ENCODE results near the gene KCNQ1.

Gene KCNQ1

DNA sequence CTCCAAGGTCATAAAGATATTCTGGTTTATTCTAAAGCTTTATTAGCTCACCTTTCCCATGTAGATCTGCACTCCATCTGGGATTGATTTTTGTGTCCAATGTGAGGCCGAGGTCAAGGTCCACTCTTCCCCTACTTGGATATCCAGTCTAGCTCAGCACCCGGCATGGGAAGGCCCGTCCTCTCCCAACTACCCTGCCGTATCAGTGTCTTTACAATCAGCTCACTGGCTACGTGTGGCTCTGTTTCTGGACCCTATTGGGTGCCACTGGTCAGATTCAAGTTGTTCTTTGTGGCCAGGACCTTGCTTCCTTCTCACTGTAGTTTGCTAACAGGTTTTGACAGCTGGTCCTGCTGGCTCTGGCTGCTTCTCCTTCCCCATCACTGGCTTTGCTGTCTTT lies 224.1 kb downstream of the KCNQ1 start:
- DNase-seq (ENCODE audit: low read depth), result no peak

DNA sequence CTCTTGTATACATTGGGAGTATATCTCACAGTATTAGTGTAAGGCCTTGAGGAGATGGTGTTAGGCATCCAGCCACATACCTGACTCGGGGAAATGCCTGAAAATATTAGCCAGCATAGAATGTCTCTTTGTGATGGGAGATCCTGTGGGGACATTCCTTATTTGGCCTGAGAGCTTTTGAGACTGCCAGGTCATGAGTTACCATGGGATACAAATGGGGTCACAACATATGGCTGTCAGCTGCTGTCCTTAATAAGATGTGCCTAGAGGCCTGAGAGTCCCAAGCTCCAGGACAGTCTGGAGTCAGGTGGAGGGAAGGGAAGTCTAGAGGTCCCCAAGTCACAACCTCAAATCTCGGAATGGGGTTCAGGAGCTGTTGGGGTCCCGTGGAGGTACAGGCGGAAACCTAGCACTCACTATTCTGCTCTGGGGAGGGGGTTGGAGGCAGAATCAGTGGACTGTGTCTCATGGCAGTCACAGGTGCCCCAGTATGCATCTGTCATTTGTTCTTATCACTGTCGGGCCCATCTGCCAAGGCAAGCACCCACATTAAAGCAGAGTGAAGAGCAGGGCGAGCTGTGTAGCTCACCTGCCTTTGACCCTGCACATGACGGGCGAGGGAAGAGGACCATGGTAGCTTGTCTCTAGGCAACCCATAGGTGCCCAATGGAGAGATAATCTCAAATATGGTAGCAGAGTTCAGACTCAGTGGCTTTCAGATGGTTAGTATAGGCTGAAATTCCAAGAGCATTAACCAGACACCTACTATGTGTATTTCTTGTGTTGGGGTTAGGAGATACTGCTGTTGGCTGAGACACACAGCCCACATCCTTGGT lies 225.0 kb downstream of the KCNQ1 start:
- DNase-seq (ENCODE audit: low read depth), result no peak

DNA sequence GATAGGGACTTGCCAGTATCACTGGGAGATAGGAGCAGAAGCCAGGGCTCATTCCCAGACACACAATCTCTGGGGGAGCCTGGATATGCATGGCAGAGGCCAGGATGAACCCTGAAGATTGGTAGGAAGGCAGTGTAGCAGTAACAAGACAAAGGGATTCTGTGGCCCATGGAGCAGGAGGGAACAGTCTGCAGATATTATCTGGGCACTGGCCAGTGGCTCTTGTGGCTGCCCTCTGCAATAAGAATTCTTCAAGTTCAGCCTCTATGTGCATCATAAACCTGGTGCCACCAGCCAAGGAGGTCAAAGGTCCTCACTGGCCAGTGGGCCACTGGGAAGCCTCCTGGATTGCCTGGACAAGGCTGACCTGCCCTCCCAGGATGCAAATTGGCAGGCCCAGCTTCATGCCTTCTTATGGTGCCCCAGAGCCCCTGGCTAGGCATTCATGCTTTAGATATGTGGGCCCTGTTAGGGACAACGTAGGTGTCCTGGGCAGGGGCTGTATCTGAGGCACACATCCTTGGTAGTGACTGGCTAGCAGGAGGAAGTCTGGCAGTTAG lies 225.8 kb downstream of the KCNQ1 start:
- no peak for DNase-seq (ENCODE audit: low read depth)

DNA sequence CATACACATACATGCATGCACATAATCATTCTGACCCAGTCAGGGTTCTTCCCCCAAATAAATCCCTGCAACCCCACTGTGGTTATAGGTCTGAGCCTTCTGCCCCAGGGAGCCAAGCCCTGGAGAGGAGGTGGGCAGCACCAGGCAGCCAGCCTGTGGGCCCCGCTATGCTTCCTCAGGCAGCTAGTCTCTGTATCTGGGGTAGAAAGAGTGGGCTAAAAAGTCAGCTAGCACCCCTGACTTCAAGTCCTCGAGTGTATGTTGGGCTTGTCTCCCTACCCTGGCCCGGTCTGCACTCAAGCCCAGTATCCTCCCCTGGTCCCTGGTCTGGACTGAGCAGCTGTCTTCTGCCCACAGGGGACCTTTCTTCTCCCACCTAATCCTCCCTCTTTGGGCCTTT lies 226.9 kb downstream of the KCNQ1 start:
- no peak for DNase-seq (ENCODE audit: low read depth)

GRCh38 chr11:2672553-2673249 lies 227.9 kb downstream of the KCNQ1 start:
- no peak for DNase-seq (ENCODE audit: low read depth)

GRCh38 chr11:2673250-2673610 lies 228.4 kb downstream of the KCNQ1 start:
- no peak for DNase-seq (ENCODE audit: low read depth)

DNA sequence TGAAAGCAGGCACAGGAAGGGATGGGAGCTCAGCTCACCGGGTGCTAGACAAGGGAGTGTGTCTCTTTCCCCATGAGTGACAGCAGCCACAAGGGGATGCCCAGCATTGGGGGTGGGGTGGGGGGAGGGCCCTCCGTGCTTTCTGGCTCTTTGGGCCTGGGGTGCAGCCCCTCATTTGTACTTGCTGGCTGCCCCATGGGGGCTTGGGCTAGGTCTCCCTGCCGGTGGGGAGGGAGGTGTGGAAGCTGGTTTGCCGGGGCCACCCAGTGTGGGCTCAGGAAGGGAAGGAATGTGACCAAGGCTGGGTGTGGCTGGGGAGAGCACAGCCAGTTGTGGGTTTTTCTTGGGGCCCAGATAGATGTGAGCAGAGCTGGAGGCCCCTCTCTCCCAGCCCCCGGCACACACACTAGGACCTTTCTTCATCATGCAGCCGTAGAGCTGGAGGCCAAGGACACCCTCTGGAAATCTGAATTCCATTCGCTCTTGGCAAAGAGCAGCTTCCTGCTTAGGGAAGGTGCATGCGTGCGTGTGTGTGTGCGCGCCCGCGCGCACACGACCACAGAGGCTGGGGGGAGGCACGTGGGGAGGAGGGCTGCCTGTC lies 229.2 kb downstream of the KCNQ1 start:
- DNase-seq (ENCODE audit: low read depth), result no peak

- no peak for DNase-seq (ENCODE audit: low read depth)
Measured at GRCh38 chr11:2674658-2675131, 229.9 kb downstream of the KCNQ1 start.

GRCh38 chr11:2675540-2675939 lies 230.7 kb downstream of the KCNQ1 start:
- DNase-seq (ENCODE audit: low read depth), result no peak

GRCh38 chr11:2677127-2677526 lies 232.3 kb downstream of the KCNQ1 start:
- no peak for DNase-seq (ENCODE audit: low read depth)

GRCh38 chr11:2678396-2678795 lies 233.6 kb downstream of the KCNQ1 start:
- no peak for DNase-seq (ENCODE audit: low read depth)

DNA sequence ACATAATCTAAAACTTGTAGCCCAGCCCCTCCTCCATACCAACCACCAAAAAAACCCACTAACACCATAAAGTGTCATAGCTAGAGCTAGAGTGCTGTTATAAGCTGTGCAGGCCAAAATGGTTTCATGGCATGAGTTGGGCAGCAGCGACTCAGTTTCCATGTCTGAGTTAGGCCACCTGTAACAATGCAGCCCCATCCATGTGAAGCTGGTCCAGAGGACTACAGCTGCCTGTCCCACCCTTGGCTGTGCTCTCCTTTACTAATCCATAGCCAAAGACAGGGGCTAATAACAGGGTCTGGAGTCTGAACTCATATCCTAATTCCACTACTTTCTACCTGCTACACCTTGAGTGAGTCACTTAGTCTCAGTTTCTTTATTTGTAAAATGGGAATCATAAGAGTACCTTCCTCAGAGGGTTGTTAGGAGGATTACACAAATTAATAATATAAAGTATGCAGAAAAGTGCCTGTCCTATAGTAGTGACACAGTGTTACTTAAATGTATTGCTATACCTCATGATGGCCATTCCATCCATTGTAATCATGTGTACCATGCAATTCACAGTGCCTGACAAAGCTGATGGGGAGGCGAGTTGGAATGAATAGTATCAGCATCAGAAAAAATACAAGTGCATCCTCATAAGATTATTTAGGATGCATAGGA lies 234.3 kb downstream of the KCNQ1 start:
- DNase-seq (ENCODE audit: low read depth), result no peak

- no peak for DNase-seq (ENCODE audit: low read depth)
Measured at GRCh38 chr11:2681408-2682145, 236.8 kb downstream of the KCNQ1 start.

DNA sequence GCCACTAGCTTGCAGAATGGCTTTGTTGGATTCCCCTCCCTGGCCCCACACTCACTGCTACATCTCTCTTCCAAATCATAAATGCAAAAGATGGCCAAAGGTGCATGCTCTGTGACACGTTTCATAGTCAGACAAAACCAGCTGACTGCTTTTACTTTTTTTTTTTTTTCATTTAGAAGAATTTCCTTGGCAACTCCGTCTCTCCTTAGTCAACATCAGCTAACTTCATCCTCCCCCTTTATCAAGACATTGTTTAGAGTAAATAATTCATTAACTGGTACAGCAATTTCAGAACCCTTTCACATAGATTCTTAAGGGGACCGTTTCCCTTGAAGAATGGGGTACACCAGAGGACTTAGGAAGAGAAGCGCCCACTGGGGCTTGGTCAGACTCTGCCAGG lies 239.0 kb downstream of the KCNQ1 start:
- DNase-seq (ENCODE audit: low read depth), result no peak

DNA sequence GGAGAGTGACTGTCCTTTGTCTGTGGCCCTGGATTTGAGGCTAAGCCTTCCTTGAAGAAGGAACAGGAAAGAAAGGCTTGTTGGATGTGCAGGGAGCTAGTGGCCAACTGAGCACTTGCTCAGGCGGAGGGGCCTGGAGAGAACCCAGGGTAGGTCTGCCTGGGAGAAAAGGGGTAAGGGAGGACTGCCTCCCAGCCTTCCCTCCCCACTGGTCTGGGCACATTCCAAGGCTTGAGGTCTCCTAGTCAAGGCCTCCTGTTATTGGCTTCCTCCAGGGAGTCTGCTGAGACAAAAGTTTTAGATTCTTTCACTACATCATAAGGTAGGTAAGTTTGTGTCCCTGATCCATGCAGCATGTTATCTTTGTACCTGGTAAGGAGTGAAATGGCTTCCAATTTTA lies 239.8 kb downstream of the KCNQ1 start:
- DNase-seq (ENCODE audit: low read depth), result no peak

DNA sequence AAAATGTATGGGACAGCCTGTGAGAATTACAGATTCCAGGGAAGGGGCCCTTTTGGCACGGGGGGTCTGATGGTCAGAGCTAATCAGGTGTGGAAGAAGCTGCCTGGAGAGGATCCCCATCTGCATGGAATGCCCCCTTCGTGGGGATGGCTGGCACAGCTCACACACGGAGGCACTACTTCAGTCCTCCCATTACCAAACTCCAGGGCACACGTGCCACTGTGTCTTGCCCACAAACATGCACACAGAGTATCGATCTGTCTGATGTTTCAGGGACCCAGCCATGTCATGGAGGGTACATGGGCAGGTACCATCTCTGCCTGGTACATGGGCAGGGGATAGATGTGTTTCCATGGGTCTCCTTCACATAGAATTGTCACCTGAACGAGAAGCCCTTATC lies 240.2 kb downstream of the KCNQ1 start:
- no peak for DNase-seq (ENCODE audit: low read depth)

DNA sequence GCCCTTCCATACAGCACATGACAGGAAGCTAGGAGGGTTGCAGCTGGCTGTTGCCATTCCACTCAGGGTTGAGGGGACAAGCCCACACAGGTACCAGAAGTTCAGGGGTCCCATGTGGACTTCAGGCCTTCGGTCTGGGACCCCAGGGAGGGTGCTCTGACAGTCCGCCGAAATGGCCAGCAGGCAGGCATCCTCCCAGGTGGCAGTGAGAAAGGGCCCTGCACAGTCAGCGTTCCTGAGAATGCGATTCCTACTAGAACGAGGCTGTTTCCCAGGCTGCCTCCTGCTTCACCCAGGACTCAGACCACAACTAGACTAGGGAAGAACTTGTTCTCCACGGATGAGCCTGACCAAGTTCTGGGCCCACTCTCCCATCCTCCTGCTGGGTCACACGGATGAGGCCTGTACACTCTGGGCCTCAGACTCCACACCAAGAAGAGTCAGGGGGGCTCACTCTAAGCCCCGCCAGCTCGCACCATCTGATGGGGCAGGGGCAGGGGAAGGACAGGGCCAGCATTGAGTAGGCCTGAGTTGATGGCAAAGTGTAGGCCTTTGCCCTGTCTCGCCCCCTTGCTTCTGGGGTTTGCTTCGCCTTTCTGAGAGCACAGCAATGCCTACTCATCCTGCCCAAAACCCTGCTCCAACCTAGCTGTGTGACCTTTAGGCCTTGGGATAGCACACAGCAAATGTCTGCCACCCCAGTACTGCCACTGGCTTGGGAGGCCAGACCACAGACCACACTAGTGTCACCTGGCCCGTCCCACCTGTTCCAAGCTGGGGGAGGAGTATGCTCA lies 241.0 kb downstream of the KCNQ1 start:
- no peak for DNase-seq (ENCODE audit: low read depth)

- DNase-seq (ENCODE audit: low read depth), result no peak
Measured at GRCh38 chr11:2686360-2687222, 241.8 kb downstream of the KCNQ1 start.

DNA sequence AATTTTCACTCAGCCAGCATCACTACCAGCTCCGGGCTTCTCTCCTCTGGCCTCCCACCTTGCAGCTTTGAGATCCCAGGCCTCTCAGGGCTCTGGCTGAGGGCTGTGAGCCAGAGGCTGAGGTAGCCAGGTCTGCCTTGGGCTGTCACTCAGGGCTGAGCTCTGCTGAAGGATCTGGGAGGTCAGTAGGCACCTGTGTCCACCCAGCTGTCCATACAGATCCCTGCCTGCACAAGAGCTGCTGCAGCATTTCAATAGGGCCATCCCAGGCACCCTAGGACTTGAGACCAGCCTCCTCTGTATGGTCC lies 242.4 kb downstream of the KCNQ1 start:
- no peak for DNase-seq (ENCODE audit: low read depth)

GRCh38 chr11:2687782-2688191 lies 243.0 kb downstream of the KCNQ1 start:
- DNase-seq (ENCODE audit: low read depth), result no peak

All from T-helper 22 cell (primary cell).